Astrocyte (in vitro differentiated cells and primary cell): Measurements from ENCODE around the gene WASF2. TPM values are rescaled to one million over a fixed set of nuclear protein-coding genes. Genes with fewer than 3 reads are reported as not detected.
"Not testable (repeated sequence)": the region's sequence is repeated elsewhere in the genome, so short reads cannot be mapped to it uniquely, and the experiment has no call there.

Source experiments
- DNase-seq: peaks from one replicate; pipeline ENCODE4 v3.0.0-alpha.2; 2010; ENCODE audit warnings: low read depth
- FAIRE-seq: peaks from 2 replicates; lab custom pipeline; 2011; peaks lifted over from hg19 to GRCh38; lab: Jason Lieb, UNC
- H2AFZ ChIP-seq: 2 replicates; pipeline ENCODE4 v1.6.0; 2012; ENCODE audit warnings: low read depth, low read length, inconsistent platforms
- H3K27ac ChIP-seq: 2 replicates; pipeline ENCODE4 v1.5.1; 2011; ENCODE audit warnings: low read depth, low read length, inconsistent platforms
- H3K27me3 ChIP-seq: 2 replicates; pipeline ENCODE4 v1.6.0; 2011; ENCODE audit warnings: low read length, inconsistent platforms; ENCODE audit not compliant: insufficient read depth
- H3K36me3 ChIP-seq: 2 replicates; pipeline ENCODE4 v1.5.1; 2011; ENCODE audit warnings: low read length, inconsistent platforms; ENCODE audit not compliant: insufficient read depth
- H3K4me1 ChIP-seq: 2 replicates; pipeline ENCODE4 v1.5.1; 2011; ENCODE audit warnings: low read length, inconsistent platforms; ENCODE audit not compliant: insufficient read depth
- H3K4me2 ChIP-seq: 2 replicates; pipeline ENCODE4 v1.6.0; 2012; ENCODE audit warnings: low read length, inconsistent platforms
- H3K4me3 ChIP-seq: 2 replicates; pipeline ENCODE4 v1.5.1; 2011; ENCODE audit warnings: low read depth, mild to moderate bottlenecking, low read length, inconsistent platforms; ENCODE audit not compliant: insufficient read depth
- H3K79me2 ChIP-seq: 2 replicates; pipeline ENCODE4 v1.6.0; 2012; ENCODE audit warnings: mild to moderate bottlenecking, low read length, inconsistent platforms; ENCODE audit not compliant: insufficient read depth
- H3K9ac ChIP-seq: 2 replicates; pipeline ENCODE4 v1.6.0; 2012; ENCODE audit warnings: mild to moderate bottlenecking, low read length, inconsistent platforms
- H3K9me3 ChIP-seq: 2 replicates; pipeline ENCODE4 v1.5.1; 2012; ENCODE audit warnings: low read depth, mild to moderate bottlenecking, low read length, inconsistent platforms; ENCODE audit not compliant: insufficient read depth
- H4K20me1 ChIP-seq: 2 replicates; pipeline ENCODE4 v1.6.0; 2012; ENCODE audit warnings: low read length, inconsistent platforms; ENCODE audit not compliant: insufficient read depth
- H3K27ac Mint-ChIP-seq: one replicate; pipeline ENCODE4 v1.8.0; 2021; ENCODE audit warnings: mild to moderate bottlenecking, mixed read lengths; ENCODE audit not compliant: unreplicated experiment
- H3K27me3 Mint-ChIP-seq: one replicate; pipeline ENCODE4 v1.8.0; 2021; ENCODE audit warnings: low read depth, mixed read lengths; ENCODE audit not compliant: unreplicated experiment
- H3K36me3 Mint-ChIP-seq: one replicate; pipeline ENCODE4 v1.8.0; 2021; ENCODE audit warnings: low read depth, mixed read lengths; ENCODE audit not compliant: unreplicated experiment
- H3K4me1 Mint-ChIP-seq: one replicate; pipeline ENCODE4 v1.8.0; 2021; ENCODE audit warnings: low read depth, mixed read lengths; ENCODE audit not compliant: unreplicated experiment
- H3K4me3 Mint-ChIP-seq: one replicate; pipeline ENCODE4 v1.8.0; 2021; ENCODE audit warnings: mild to moderate bottlenecking, moderate library complexity, mixed read lengths; ENCODE audit not compliant: unreplicated experiment
- H3K9me3 Mint-ChIP-seq: one replicate; pipeline ENCODE4 v1.8.0; 2021; ENCODE audit warnings: mild to moderate bottlenecking, mixed read lengths; ENCODE audit not compliant: unreplicated experiment
- CTCF ChIP-seq: IDR thresholded peaks from 2 replicates; pipeline ENCODE4 v1.5.1; 2011; ENCODE audit warnings: low read depth, mild to moderate bottlenecking, inconsistent platforms, low read length, moderate library complexity; ENCODE audit not compliant: insufficient read depth
- EZH2 ChIP-seq: IDR thresholded peaks from 2 replicates; pipeline ENCODE4 v1.6.1; 2012; ENCODE audit warnings: mild to moderate bottlenecking, low read length, inconsistent platforms; ENCODE audit not compliant: insufficient read depth
- total RNA-seq: library from RNA; stranded (reverse); gene quantifications from 2 replicates; pipeline ENCODE4 v1.2.1, GENCODE V29; 2021

The WASF2 gene
- total RNA-seq, 1 donor from 2014 or later, result 86.9 TPM

GRCh38 chr1:27391511-27392095 lies 98.4 kb downstream of the WASF2 start:
- peaks cover 5% of the 10 kb centered on the region for H4K20me1 ChIP-seq
- Mint-ChIP-seq H3K4me3 (peak overlapping the region; percentile 82), H3K27me3 (peaks cover 40% of the 10 kb centered on the region), H3K4me1 (peaks cover 7% of the 10 kb centered on the region), H3K27ac (no peak overlapping the region), H3K36me3 (no peaks in the 10 kb centered on the region), H3K9me3 (no peaks in the 10 kb centered on the region)
- H3K9ac ChIP-seq, result peak overlapping the region; percentile 73
- peaks cover 8% of the 10 kb centered on the region for H3K27me3 ChIP-seq
- DNase-seq (peak; percentile 56), FAIRE-seq (no peak)
- H3K4me2 ChIP-seq, result peak overlapping the region; percentile 93
- H3K9me3 ChIP-seq, result no peaks in the 10 kb centered on the region
- H3K4me1 ChIP-seq, result peaks cover 26% of the 10 kb centered on the region
- H3K27ac ChIP-seq, result peak overlapping the region; percentile 10
- no peaks in the 10 kb centered on the region for H3K79me2 ChIP-seq
- no peak for TF ChIP-seq CTCF
- no peak for TF ChIP-seq EZH2
- peak overlapping the region; percentile 84 for H2AFZ ChIP-seq
- peak overlapping the region; percentile 72 for H3K4me3 ChIP-seq
- no peaks in the 10 kb centered on the region for H3K36me3 ChIP-seq

GRCh38 chr1:27388337-27389005 lies 101.5 kb downstream of the WASF2 start:
- FAIRE-seq (peak; percentile 41), DNase-seq (no peak)
- peaks cover 52% of the 10 kb centered on the region for H3K27me3 Mint-ChIP-seq
- Histone ChIP-seq H3K9me3 (no peaks in the 10 kb centered on the region), H3K79me2 (no peaks in the 10 kb centered on the region), H3K9ac (no peak overlapping the region), H3K27ac (no peak overlapping the region), H2AFZ (no peak overlapping the region), H3K27me3 (peaks cover 11% of the 10 kb centered on the region), H4K20me1 (no peaks in the 10 kb centered on the region), H3K4me2 (no peak overlapping the region), H3K36me3 (no peaks in the 10 kb centered on the region), H3K4me3 (no peak overlapping the region), H3K4me1 (peaks cover 15% of the 10 kb centered on the region)
- TF ChIP-seq EZH2 (no peak), CTCF (peak; percentile 80)
- no peak overlapping the region for H3K27ac Mint-ChIP-seq
- no peaks in the 10 kb centered on the region for H3K36me3 Mint-ChIP-seq
- H3K9me3 Mint-ChIP-seq, result no peaks in the 10 kb centered on the region
- H3K4me3 Mint-ChIP-seq, result peak overlapping the region; percentile 42
- H3K4me1 Mint-ChIP-seq, result peaks cover 2% of the 10 kb centered on the region

- not testable (repeated sequence) for H4K20me1 ChIP-seq, FAIRE-seq, H3K4me1 ChIP-seq, H3K9me3 ChIP-seq, DNase-seq, H3K27ac ChIP-seq, H3K4me1 Mint-ChIP-seq, H3K27me3 ChIP-seq, H3K4me3 ChIP-seq, H3K36me3 ChIP-seq, H2AFZ ChIP-seq, H3K9ac ChIP-seq, H3K9me3 Mint-ChIP-seq, H3K4me3 Mint-ChIP-seq, H3K36me3 Mint-ChIP-seq, H3K4me2 ChIP-seq, H3K79me2 ChIP-seq, H3K27ac Mint-ChIP-seq
- H3K27me3 Mint-ChIP-seq, result peaks cover 52% of the 10 kb centered on the region
Observed at GRCh38 chr1:27384797-27385196, 105.2 kb downstream of the WASF2 start.
